ENCODE data around the gene BRICD5.

The BRICD5 gene

DNA sequence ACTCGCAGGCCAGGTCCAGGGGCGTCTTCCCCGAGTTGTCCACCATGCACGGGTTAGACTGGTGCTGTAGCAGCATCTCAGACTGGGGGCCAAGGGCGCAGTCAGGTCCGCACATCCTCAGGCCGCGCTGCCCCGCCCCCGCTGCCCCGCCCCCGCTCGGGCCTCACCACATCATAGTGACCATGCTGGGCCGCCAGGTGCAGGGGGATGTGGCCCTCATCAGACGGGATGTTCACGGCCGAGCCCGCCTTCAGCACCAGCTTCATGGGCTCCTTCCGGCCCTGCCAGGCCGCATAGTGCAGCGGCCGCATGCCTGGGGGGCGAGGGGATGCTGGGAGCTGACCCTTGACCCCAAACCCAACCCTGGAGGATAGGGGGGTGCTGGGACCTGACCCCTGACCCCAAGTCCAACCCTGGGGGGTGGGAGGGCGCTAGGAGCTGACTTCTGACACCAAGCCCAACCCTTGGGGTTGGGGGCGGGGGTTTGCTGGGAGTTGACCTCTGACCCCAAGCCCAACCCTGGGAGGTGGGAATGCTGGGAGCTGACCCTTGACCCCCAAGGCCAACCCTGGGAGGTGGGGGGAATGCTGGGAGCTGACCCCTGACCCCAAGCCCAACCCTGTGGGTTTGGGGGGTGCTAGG is 21.3 kb downstream of the BRICD5 start:
- Histone ChIP-seq H4K20me1 (peaks cover 0 to 36% (median 15%) of the 10 kb centered on the region in 11 experiments; a peak in 14 of 22 replicates), H3K4me2 (no peak overlapping the region), H3K4me1 (peaks cover 0 to 46% (median 29%) of the 10 kb centered on the region in 10 experiments; a peak in 18 of 20 replicates), H3K27ac (no peak overlapping the region), H3K9me3 (replicated peaks in 1 of 11) (no peaks in the 10 kb centered on the region), H3K27me3 (peaks cover 10 to 20% (median 12%) of the 10 kb centered on the region in 11 experiments), H3K4me3 (no peak overlapping the region), H3K36me3 (no peaks in the 10 kb centered on the region), H3K9ac (no peak overlapping the region)
- TF ChIP-seq Cebpa-rat (IDR thresholded peaks at IDR 0.05): no peak

DNA sequence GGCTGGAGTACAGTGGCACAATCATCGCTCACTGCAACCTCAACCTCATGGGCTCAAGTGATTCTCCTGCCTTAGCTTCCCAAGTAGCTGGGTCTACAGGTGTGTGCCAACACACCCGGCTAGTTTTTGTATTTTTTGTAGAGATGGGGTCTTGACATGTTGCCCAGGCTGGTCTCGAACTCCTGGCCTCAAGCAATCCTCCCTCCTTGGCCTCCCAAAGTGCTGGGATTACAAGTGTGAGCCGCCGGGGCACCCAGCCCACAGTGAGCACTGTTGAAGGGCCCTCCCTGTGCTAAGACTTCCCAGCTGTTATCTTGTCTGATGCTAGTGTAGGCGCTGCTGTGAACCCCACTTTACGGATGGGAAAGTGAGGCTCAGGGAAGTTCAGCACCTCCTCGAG is 22.3 kb downstream of the BRICD5 start:
- peaks cover 0 to 40% (median 14%) of the 10 kb centered on the region in 11 experiments; a peak in 16 of 22 replicates for H4K20me1 ChIP-seq
- no peak for TF ChIP-seq Cebpa-rat (IDR thresholded peaks at IDR 0.05)
- no peak overlapping the region for H3K27ac ChIP-seq
- H3K9ac ChIP-seq: no peak overlapping the region
- H3K27me3 ChIP-seq: peaks cover under 1 to 11% (median 2%) of the 10 kb centered on the region in 11 experiments; a peak in 19 of 22 replicates
- no peak overlapping the region for H3K4me3 ChIP-seq
- no peaks in the 10 kb centered on the region for H3K36me3 ChIP-seq
- H3K4me2 ChIP-seq: no peak overlapping the region
- peaks cover 7 to 49% (median 37%) of the 10 kb centered on the region in 10 experiments; a peak in 19 of 20 replicates for H3K4me1 ChIP-seq
- H3K9me3 ChIP-seq (replicated peaks in 1 of 11): no peaks in the 10 kb centered on the region

DNA sequence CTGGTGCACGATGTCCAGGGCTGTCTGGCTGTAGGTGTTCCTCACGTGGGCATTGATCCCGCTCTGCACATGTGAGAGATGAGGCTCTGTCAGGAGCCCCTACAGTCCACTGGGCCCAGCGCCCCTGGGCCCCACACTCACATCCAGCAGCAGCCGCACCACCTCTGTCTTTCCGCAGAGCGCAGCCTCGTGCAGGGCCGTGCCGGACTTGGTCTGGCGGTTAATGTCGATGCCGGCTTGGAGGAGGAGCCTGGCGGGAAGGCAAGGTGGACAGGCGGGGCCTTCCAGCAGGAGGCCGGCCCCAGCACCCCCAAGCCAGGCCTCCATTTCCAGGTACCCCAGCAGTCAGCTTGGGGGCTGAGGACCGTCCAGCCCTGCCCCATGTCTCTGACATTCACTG is 23.5 kb downstream of the BRICD5 start:
- no peak overlapping the region for H3K27ac ChIP-seq
- H3K9ac ChIP-seq: no peak overlapping the region
- H3K4me3 ChIP-seq: no peak overlapping the region
- H3K9me3 ChIP-seq (replicated peaks in 1 of 11): no peaks in the 10 kb centered on the region
- H4K20me1 ChIP-seq: peaks cover 0 to 52% (median 26%) of the 10 kb centered on the region in 11 experiments; a peak in 16 of 22 replicates
- peaks cover 0 to 8% (median 0%) of the 10 kb centered on the region in 11 experiments; a peak in 2 of 22 replicates for H3K27me3 ChIP-seq
- peaks cover 16 to 60% (median 49%) of the 10 kb centered on the region in 10 experiments; a peak in 19 of 20 replicates for H3K4me1 ChIP-seq
- H3K36me3 ChIP-seq: no peaks in the 10 kb centered on the region; a peak in 1 of 22 replicates
- no peak for TF ChIP-seq Cebpa-rat (IDR thresholded peaks at IDR 0.05)
- H3K4me2 ChIP-seq: no peak overlapping the region

DNA sequence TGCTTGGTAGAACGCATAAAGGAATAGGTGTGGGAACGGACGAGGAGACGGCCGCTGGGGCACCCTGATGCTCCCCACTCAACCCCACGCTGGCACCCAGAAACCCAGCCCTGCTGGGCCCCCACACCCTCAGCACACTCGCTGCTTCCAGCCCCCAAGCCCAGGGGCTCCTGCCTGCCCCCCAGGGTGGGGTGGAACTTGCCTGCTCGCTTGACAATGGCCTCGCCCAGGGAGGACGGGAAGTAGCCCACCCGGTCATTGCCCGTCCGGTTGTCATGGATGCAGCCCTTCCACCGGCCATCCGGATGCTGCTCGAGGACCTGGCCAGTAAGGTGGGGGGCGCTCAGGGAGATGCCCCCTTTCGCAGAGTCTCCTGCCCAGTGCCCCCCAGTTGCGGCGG is 24.2 kb downstream of the BRICD5 start:
- no peak overlapping the region for H3K4me2 ChIP-seq
- H3K36me3 ChIP-seq: no peaks in the 10 kb centered on the region; a peak in 1 of 22 replicates
- peaks cover 0 to 8% (median 0%) of the 10 kb centered on the region in 11 experiments; a peak in 2 of 22 replicates for H3K27me3 ChIP-seq
- peak overlapping the region in 1 of 11 experiments; percentile 14; a peak in 1 of 22 replicates for H3K9ac ChIP-seq
- H3K9me3 ChIP-seq (replicated peaks in 1 of 11): no peaks in the 10 kb centered on the region
- H3K27ac ChIP-seq: no peak overlapping the region
- no peak for TF ChIP-seq Cebpa-rat (IDR thresholded peaks at IDR 0.05)
- peaks cover 0 to 58% (median 28%) of the 10 kb centered on the region in 11 experiments; a peak in 16 of 22 replicates for H4K20me1 ChIP-seq
- no peak overlapping the region for H3K4me3 ChIP-seq
- H3K4me1 ChIP-seq: peaks cover 19 to 60% (median 51%) of the 10 kb centered on the region in 10 experiments; a peak in 19 of 20 replicates

DNA sequence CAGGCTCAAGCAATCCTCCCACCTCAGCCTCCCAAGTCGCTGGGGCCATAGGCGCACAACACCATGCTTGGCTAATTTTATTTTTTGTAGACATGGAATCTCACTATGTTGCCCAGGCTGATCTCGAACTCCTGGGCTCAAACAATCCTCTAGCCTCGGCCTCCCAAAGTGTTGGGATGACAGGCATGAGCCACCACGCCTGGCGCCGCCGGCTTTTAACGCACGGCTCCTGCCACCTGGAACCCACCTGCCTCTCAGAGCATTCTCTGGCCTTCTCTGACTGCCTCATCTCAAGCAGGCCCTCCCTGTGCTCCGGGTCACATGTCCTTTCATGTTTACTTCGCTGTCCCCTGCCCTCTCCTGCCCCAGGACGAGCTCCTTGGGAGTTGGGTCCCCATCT is 24.6 kb downstream of the BRICD5 start:
- Histone ChIP-seq H3K27ac (no peak overlapping the region), H3K4me3 (no peak overlapping the region), H3K9ac (peak overlapping the region in 1 of 11 experiments; percentile 14; a peak in 1 of 22 replicates), H4K20me1 (peaks cover 0 to 61% (median 28%) of the 10 kb centered on the region in 11 experiments; a peak in 16 of 22 replicates), H3K27me3 (peaks cover 0 to 8% (median 0%) of the 10 kb centered on the region in 11 experiments; a peak in 2 of 22 replicates), H3K9me3 (replicated peaks in 1 of 11) (no peaks in the 10 kb centered on the region), H3K36me3 (no peaks in the 10 kb centered on the region; a peak in 1 of 22 replicates), H3K4me2 (no peak overlapping the region), H3K4me1 (peaks cover 19 to 58% (median 50%) of the 10 kb centered on the region in 10 experiments; a peak in 19 of 20 replicates)
- TF ChIP-seq Cebpa-rat (IDR thresholded peaks at IDR 0.05): no peak

DNA sequence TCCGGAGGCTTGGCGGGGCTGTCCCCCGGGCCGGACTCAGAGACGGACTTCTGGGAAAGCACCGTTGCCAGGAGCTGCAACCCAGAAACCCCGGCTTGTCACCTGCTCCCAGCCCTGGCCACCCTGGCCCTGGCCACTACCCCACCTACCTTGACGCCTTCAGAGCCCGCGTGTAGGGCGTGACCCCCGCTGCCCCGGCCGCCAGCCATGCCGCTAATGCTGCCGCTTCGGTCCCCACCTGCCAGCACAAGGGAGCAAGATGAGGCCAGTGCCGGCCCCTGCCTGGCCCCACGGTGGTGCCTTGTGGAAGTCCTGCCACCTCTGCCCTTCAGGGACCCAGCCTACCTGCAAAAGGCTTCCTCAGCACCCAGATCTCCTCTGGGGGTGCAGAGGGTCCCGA is 25.7 kb downstream of the BRICD5 start:
- no peak for TF ChIP-seq Cebpa-rat (IDR thresholded peaks at IDR 0.05)
- H3K27ac ChIP-seq: no peak overlapping the region

DNA sequence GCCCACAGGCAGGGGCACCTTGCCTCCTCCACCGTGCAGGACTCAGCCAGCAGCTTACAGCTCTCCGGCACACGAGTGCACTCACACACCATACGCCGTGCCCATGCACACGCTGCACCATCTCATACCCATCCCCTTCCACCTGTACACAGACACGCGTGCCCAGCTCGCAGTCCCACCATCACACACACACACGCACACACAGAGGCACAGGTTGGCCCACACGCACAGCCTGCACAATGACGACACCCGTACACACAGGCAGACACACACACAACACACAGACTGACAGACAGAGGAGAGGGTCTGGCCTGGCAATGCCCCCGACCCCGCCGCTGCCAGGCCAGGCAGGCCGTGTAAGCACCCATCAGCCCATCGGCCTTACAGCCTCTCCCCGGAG is 26.3 kb downstream of the BRICD5 start:
- TF ChIP-seq Cebpa-rat (IDR thresholded peaks at IDR 0.05): no peak
- Histone ChIP-seq H3K9me3 (replicated peaks in 1 of 11) (no peaks in the 10 kb centered on the region), H3K4me3 (peak overlapping the region in 2 of 10 experiments; percentile 25 to 57; a peak in 1 of 20 replicates), H3K36me3 (peaks cover 0 to 5% (median 0%) of the 10 kb centered on the region in 11 experiments; a peak in 3 of 22 replicates), H3K27me3 (no peaks in the 10 kb centered on the region; a peak in 1 of 22 replicates), H3K4me2 (peak overlapping the region; percentile 70 to 93 (median 86)), H3K9ac (peak overlapping the region in 5 of 11 experiments; percentile 32 to 66 (median 61); a peak in 4 of 22 replicates), H4K20me1 (peaks cover 0 to 72% (median 37%) of the 10 kb centered on the region in 11 experiments; a peak in 16 of 22 replicates), H3K27ac (peak overlapping the region in 3 of 11 experiments; percentile 31 to 70 (median 57); a peak in 2 of 22 replicates), H3K4me1 (peaks cover 19 to 53% (median 40%) of the 10 kb centered on the region in 10 experiments; a peak in 19 of 20 replicates)

More for the DNA sequence above, 25.7 kb downstream of the BRICD5 start:
- Histone ChIP-seq H3K4me1 (peaks cover 19 to 53% (median 40%) of the 10 kb centered on the region in 10 experiments; a peak in 19 of 20 replicates), H4K20me1 (peaks cover 0 to 66% (median 37%) of the 10 kb centered on the region in 11 experiments; a peak in 16 of 22 replicates), H3K9me3 (replicated peaks in 1 of 11) (no peaks in the 10 kb centered on the region), H3K9ac (peak overlapping the region in 2 of 11 experiments; percentile 13 to 61; a peak in 1 of 22 replicates), H3K4me3 (no peak overlapping the region), H3K36me3 (peaks cover 0 to 3% (median 0%) of the 10 kb centered on the region in 11 experiments; a peak in 3 of 22 replicates), H3K27me3 (no peaks in the 10 kb centered on the region; a peak in 1 of 22 replicates), H3K4me2 (peak overlapping the region in 7 of 11 experiments; percentile 16 to 93 (median 86); a peak in 13 of 22 replicates)

DNA sequence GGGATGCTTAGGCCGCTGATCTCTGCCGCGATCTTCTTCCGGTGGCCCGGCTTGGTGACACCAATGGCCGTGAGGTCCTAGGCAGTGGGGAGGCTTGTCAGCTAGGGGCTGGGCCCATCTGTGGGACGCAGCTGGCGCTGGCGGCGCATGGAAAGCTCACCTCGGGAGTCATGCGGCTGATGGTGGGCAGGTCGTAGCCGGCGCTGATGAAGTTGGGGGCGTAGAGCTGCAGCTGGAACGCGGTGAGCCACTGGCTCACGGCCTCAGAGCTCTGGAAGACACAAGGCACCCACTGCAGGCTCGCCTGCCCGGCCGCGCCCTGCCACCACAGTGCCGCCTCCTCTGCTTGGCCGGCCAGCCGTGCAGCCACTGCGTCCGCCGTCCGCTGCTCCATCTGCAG is 27.0 kb downstream of the BRICD5 start:
- no peak for TF ChIP-seq Cebpa-rat (IDR thresholded peaks at IDR 0.05)
- Histone ChIP-seq H4K20me1 (peaks cover 0 to 76% (median 37%) of the 10 kb centered on the region in 11 experiments; a peak in 16 of 22 replicates), H3K9ac (peak overlapping the region in 8 of 11 experiments; percentile 29 to 66 (median 47); a peak in 13 of 22 replicates), H3K36me3 (peaks cover 0 to 6% (median 0%) of the 10 kb centered on the region in 11 experiments; a peak in 3 of 22 replicates), H3K27ac (peak overlapping the region in 7 of 11 experiments; percentile 21 to 70 (median 47); a peak in 13 of 22 replicates), H3K27me3 (no peaks in the 10 kb centered on the region; a peak in 1 of 22 replicates), H3K9me3 (replicated peaks in 1 of 11) (no peaks in the 10 kb centered on the region), H3K4me1 (peaks cover 19 to 53% (median 40%) of the 10 kb centered on the region in 10 experiments; a peak in 19 of 20 replicates), H3K4me2 (peak overlapping the region; percentile 70 to 93 (median 86)), H3K4me3 (peak overlapping the region in 7 of 10 experiments; percentile 19 to 57 (median 42); a peak in 9 of 20 replicates)

All from BLaER1 treated with 17β-estradiol and CSF1 and Interleukin-3, amounts not matched to agents 10 nM and 100 nM (cell line).